ENCODE data around the gene MACF1. TPM values are rescaled to one million over a fixed set of nuclear protein-coding genes. Genes with fewer than 3 reads are reported as not detected.
A peak's percentile ranks its signal among the peaks of the same experiment; 100 is the strongest.

The MACF1 gene
- total RNA-seq, 1 donor from 2014 or later = 461 TPM

GRCh38 chr1:39261712-39262221 lies 57.3 kb downstream of the MACF1 start:
- DNase-seq = no peak

- no peak for DNase-seq
Observed at GRCh38 chr1:39262802-39263201, 58.3 kb downstream of the MACF1 start.

- DNase-seq = peak; percentile 55
Observed at GRCh38 chr1:39266269-39266668, 61.8 kb downstream of the MACF1 start.

GRCh38 chr1:39266792-39267191 lies 62.3 kb downstream of the MACF1 start:
- no peak for DNase-seq

GRCh38 chr1:39268112-39268581 lies 63.7 kb downstream of the MACF1 start:
- peak; percentile 92 for DNase-seq

- peak; percentile 18 for DNase-seq
Observed at GRCh38 chr1:39268906-39269305, 64.4 kb downstream of the MACF1 start.

- no peak for DNase-seq
Observed at GRCh38 chr1:39269349-39269748, 64.9 kb downstream of the MACF1 start.

GRCh38 chr1:39269791-39270342 lies 65.4 kb downstream of the MACF1 start:
- peak; percentile 75 for DNase-seq

- no peak for DNase-seq
Observed at GRCh38 chr1:39270368-39270767, 65.9 kb downstream of the MACF1 start.

- DNase-seq = peak; percentile 74
Observed at GRCh38 chr1:39272027-39272797, 67.7 kb downstream of the MACF1 start.

GRCh38 chr1:39272798-39273469 lies 68.4 kb downstream of the MACF1 start:
- peak; percentile 20 for DNase-seq

- DNase-seq = no peak
Observed at GRCh38 chr1:39275836-39276507, 71.5 kb downstream of the MACF1 start.

GRCh38 chr1:39277879-39278278 lies 73.4 kb downstream of the MACF1 start:
- DNase-seq = no peak

- DNase-seq = no peak
Observed at GRCh38 chr1:39282537-39283216, 78.2 kb downstream of the MACF1 start.

GRCh38 chr1:39283858-39284257 lies 79.4 kb downstream of the MACF1 start:
- DNase-seq = no peak

GRCh38 chr1:39287541-39287940 lies 83.0 kb downstream of the MACF1 start:
- no peak for DNase-seq

- no peak for DNase-seq
Observed at GRCh38 chr1:39288735-39289465, 84.4 kb downstream of the MACF1 start.

- DNase-seq = no peak
Observed at GRCh38 chr1:39292401-39292800, 87.9 kb downstream of the MACF1 start.

GRCh38 chr1:39293375-39294070 lies 89.0 kb downstream of the MACF1 start:
- DNase-seq = no peak

- no peak for DNase-seq
Observed at GRCh38 chr1:39294531-39294930, 90.0 kb downstream of the MACF1 start.

GRCh38 chr1:39295901-39296300 lies 91.4 kb downstream of the MACF1 start:
- DNase-seq = no peak

Measured in tongue (tissue), 2 donors.